ENCODE data around the gene GOLGB1. TPM values are rescaled to one million over a fixed set of nuclear protein-coding genes. Genes with fewer than 3 reads are reported as not detected.
"Not testable (repeated sequence)": the region's sequence is repeated elsewhere in the genome, so short reads cannot be mapped to it uniquely, and the experiment has no call there.

Gene GOLGB1
- total and polyA plus RNA-seq, 10 of the 15 experiments (the other 5 are each of a cell fraction or from before 2014, with no cell fraction given) = 7.4 to 34.5 (median 21.8) TPM

GRCh38 chr3:121782784-121783183 is 33.2 kb upstream of the GOLGB1 start:
- H3K79me2 ChIP-seq (ENCODE audit: control insufficient read depth, insufficient read depth, low read length); ATAC-seq; DNase-seq (ENCODE audit: low read depth, low spot score); H2AFZ ChIP-seq (ENCODE audit: control insufficient read depth, low read depth, low read length); H3K4me3 ChIP-seq; BruUV-seq (replicated peaks); in situ Hi-C loops (cut with MboI); H3K4me2 ChIP-seq (ENCODE audit: control insufficient read depth, insufficient read depth); FAIRE-seq; H4K20me1 ChIP-seq (ENCODE audit: control insufficient read depth, insufficient read depth); intact Hi-C loops (cut with micrococcal nuclease; ENCODE audit: unreplicated experiment); POLR2A ChIA-PET; H3K4me1 ChIP-seq (ENCODE audit: control insufficient read depth, insufficient read depth, low read length); RAD21 ChIA-PET (ENCODE audit: unreplicated experiment); H3K9ac ChIP-seq (ENCODE audit: control insufficient read depth, insufficient read depth, low read length); H3K27ac ChIP-seq (ENCODE audit: control insufficient read depth, insufficient read depth); H3K9me3 ChIP-seq (replicated peaks; ENCODE audit: control insufficient read depth, insufficient read depth, low read length); H3K27me3 ChIP-seq (replicated peaks in 1 of 2; ENCODE audit: control insufficient read depth in 2 of 2, insufficient read depth in 2 of 2, low read length in 1 of 2): not testable (repeated sequence)
- SMC1A ChIA-PET (ENCODE audit: uncharacterized antibody, unreplicated experiment) = interaction anchor here (1.0 to 1.6 kb wide), 4 partner anchors 10 to 398 kb away, joined by 3 to 5 read pairs (median 4); no protein-coding TSS in a partner anchor
- CTCF ChIA-PET = interaction anchor here (1.0 kb wide), 1 partner anchor 160 kb away, joined by 3 read pairs; no protein-coding TSS in a partner anchor
- H3K36me3 ChIP-seq (ENCODE audit: control insufficient read depth in 2 of 2, insufficient read depth in 2 of 2, low read length in 1 of 2) = peaks cover 0 to 19% of the 10 kb centered on the region in 2 experiments; a peak in 3 of 4 replicates
- WGBS (ENCODE audit: insufficient coverage, insufficient replicate concordance, low lambda C conversion rate, missing lambda C conversion rate) = 88% methylated on average over 8 of the region's 8 CpGs

GRCh38 chr3:121781611-121782010 is 32.1 kb upstream of the GOLGB1 start:
- intact Hi-C loops (cut with micrococcal nuclease; ENCODE audit: unreplicated experiment) (no loop called here), in situ Hi-C loops (cut with MboI) (no loop called here)
- SMC1A ChIA-PET (ENCODE audit: uncharacterized antibody, unreplicated experiment) = no interaction called here
- H3K27ac ChIP-seq (ENCODE audit: control insufficient read depth, insufficient read depth) = no peak overlapping the region
- peaks cover 0 to 18% of the 10 kb centered on the region in 2 experiments; a peak in 3 of 4 replicates for H3K36me3 ChIP-seq (ENCODE audit: control insufficient read depth in 2 of 2, insufficient read depth in 2 of 2, low read length in 1 of 2)
- H3K9me3 ChIP-seq (replicated peaks; ENCODE audit: control insufficient read depth, insufficient read depth, low read length) = no peaks in the 10 kb centered on the region
- H3K4me3 ChIP-seq = no peak overlapping the region
- CTCF ChIA-PET = no interaction called here
- H3K27me3 ChIP-seq (replicated peaks in 1 of 2; ENCODE audit: control insufficient read depth in 2 of 2, insufficient read depth in 2 of 2, low read length in 1 of 2) = no peaks in the 10 kb centered on the region
- WGBS (ENCODE audit: insufficient coverage, insufficient replicate concordance, low lambda C conversion rate, missing lambda C conversion rate) = 98% methylated on average over 7 of the region's 7 CpGs
- no peak overlapping the region for H2AFZ ChIP-seq (ENCODE audit: control insufficient read depth, low read depth, low read length)
- POLR2A ChIA-PET = no interaction called here
- no peaks in the 10 kb centered on the region for H3K79me2 ChIP-seq (ENCODE audit: control insufficient read depth, insufficient read depth, low read length)
- FAIRE-seq = no peak
- H3K9ac ChIP-seq (ENCODE audit: control insufficient read depth, insufficient read depth, low read length) = no peak overlapping the region
- no peak overlapping the region for H3K4me2 ChIP-seq (ENCODE audit: control insufficient read depth, insufficient read depth)
- DNase-seq (ENCODE audit: low read depth, low spot score) = no peak
- no peak for ATAC-seq
- no peaks in the 10 kb centered on the region for H4K20me1 ChIP-seq (ENCODE audit: control insufficient read depth, insufficient read depth)
- no TSS peak for BruUV-seq (replicated peaks)
- no peaks in the 10 kb centered on the region for H3K4me1 ChIP-seq (ENCODE audit: control insufficient read depth, insufficient read depth, low read length)
- RAD21 ChIA-PET (ENCODE audit: unreplicated experiment) = no interaction called here
- TF ChIP-seq LARP7 (IDR thresholded peaks at IDR 0.05) = no peak
- no peak for TF ChIP-seq SMC3 (IDR thresholded peaks at IDR 0.05; ENCODE audit: borderline replicate concordance, low read length)
- TF ChIP-seq ASH2L (IDR thresholded peaks at IDR 0.05; ENCODE audit: borderline replicate concordance, low read depth) = no peak
- no peak for TF ChIP-seq ZNF687 (IDR thresholded peaks at IDR 0.05)
- no peak for TF ChIP-seq HSF1 (IDR thresholded peaks at IDR 0.05; ENCODE audit: low read depth, low read length)
- no peak for TF ChIP-seq E2F8 (IDR thresholded peaks at IDR 0.05; ENCODE audit: low read depth, partially characterized antibody)
- TF ChIP-seq SPI1 (IDR thresholded peaks at IDR 0.05; ENCODE audit: borderline replicate concordance, insufficient read depth, low read depth, low read length) = no peak
- no peak for TF ChIP-seq NFYB (IDR thresholded peaks at IDR 0.05; ENCODE audit: insufficient read depth, low read depth, low read length)

Data from GM12878 (cell line).